SK-N-MC (cell line): ENCODE data around the gene COA8.

ENCODE experiments used
- EZH2 ChIP-seq: fragments of 200-600 bp; sonication (generic); IDR thresholded peaks from one replicate; pipeline ENCODE4 v1.6.1; 2017; ENCODE audit warnings: antibody characterized with exemption
- FOXP2 ChIP-seq: optimal IDR thresholded peaks from 2 replicates; pipeline ENCODE3; 2011; ENCODE audit warnings: mild to moderate bottlenecking, moderate library complexity; ENCODE audit not compliant: insufficient read depth; ENCODE audit errors: extremely low read length, control extremely low read depth
- POLR2AphosphoS5 ChIP-seq: IDR thresholded peaks from 2 replicates; pipeline ENCODE4 v1.6.1; 2012; ENCODE audit warnings: mild to moderate bottlenecking, low read depth, low read length, borderline replicate concordance

DNA sequence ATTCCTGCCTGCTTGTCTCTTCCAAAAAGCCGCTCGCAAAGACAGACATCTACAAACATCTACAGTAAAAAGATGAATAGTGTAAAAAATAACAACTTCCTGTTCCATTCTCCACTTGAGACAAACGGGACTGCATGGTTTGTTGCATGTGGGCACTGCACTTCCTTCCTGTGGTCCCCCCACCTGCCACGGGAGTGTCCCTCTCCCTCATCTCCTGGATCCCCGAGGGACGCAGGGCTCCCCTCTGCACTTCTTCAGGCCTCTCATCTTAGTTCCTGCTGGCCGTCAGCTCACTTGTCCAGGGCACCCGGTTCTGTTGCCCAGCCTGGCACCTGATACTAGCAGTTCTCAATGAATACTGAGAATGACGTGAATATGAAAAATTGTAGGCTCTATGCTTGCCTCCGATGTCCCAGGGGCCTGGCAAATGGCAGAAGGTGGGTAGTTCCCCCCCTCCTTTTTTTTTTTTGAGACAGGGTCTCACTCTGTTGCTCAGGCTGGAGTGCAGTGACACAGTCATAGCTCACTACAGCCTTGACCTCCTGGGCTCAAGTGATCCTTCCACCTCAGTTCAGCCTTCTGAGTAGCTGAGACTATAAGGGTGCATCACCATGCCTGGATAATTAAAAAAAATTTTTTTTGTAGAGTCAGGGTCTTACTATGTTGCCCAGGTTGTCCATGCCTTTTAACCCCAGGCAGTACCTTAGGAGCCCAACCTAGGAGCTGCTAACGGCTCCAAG is 62.8 kb downstream of the COA8 start:
- TF ChIP-seq POLR2AphosphoS5 (no peak), EZH2 (no peak), FOXP2 (no peak)
